Measurements from ENCODE around the gene MBOAT1. TPM values are rescaled to one million over a fixed set of nuclear protein-coding genes. Genes with fewer than 3 reads are reported as not detected.

Gene MBOAT1
- polyA plus RNA-seq, 3 donors: 6.8 to 59.1 (median 8.1) TPM

- H3K4me3 ChIP-seq (replicated peaks in 1 of 3; ENCODE audit: low read depth in 2 of 3, low read length in 3 of 3): no peak overlapping the region
- H4K20me1 ChIP-seq (ENCODE audit: insufficient read depth, low read length): peaks cover 61% of the 10 kb centered on the region
- H3K4me3 Mint-ChIP-seq: no peak overlapping the region
- peaks cover 10% of the 10 kb centered on the region for H3K4me1 Mint-ChIP-seq
- TF ChIP-seq CTCF (IDR thresholded peaks at IDR 0.05): no peak
- peaks cover 0 to 1% (median 0%) of the 10 kb centered on the region in 3 donors for H3K27me3 Mint-ChIP-seq (ENCODE audit: low read depth in 3 of 3)
- H3K27me3 ChIP-seq (ENCODE audit: control insufficient read depth in 2 of 2, insufficient read depth in 2 of 2, low read length in 2 of 2): no peaks in the 10 kb centered on the region
- DNase-seq: no peak
- H3K36me3 ChIP-seq (replicated peaks in 1 of 2; ENCODE audit: control insufficient read depth in 1 of 2, insufficient read depth in 2 of 2, low read length in 2 of 2): peaks cover 0 to 5% of the 10 kb centered on the region in 2 donors
- no peaks in the 10 kb centered on the region for H3K4me1 ChIP-seq (ENCODE audit: control insufficient read depth in 1 of 2, insufficient read depth in 2 of 2, low read length in 2 of 2)
- H3K79me2 ChIP-seq (ENCODE audit: insufficient read depth, low read length): peaks cover 82% of the 10 kb centered on the region
- no peak overlapping the region for H3K4me2 ChIP-seq (replicated peaks; ENCODE audit: extremely low read depth, low read length, poor library complexity, severe bottlenecking)
- H3K27ac ChIP-seq (ENCODE audit: low read depth in 1 of 2, low read length in 2 of 2): no peak overlapping the region
- H3K9me3 ChIP-seq (replicated peaks in 1 of 2; ENCODE audit: control insufficient read depth in 1 of 2, insufficient read depth in 1 of 2, low read length in 2 of 2): no peaks in the 10 kb centered on the region
- no peak overlapping the region for H3K27ac Mint-ChIP-seq
- H3K36me3 Mint-ChIP-seq: peaks cover 13 to 23% of the 10 kb centered on the region in 2 donors
- intact Hi-C loops (cut with micrococcal nuclease): no loop called here
- H3K9me3 Mint-ChIP-seq: peaks cover 0 to 2% (median 0%) of the 10 kb centered on the region in 7 donors
- no peak overlapping the region for H3K9ac ChIP-seq (ENCODE audit: insufficient read depth, low read length, poor library complexity, severe bottlenecking)
- H2AFZ ChIP-seq (ENCODE audit: insufficient read depth, low read depth, low read length, poor library complexity, severe bottlenecking): no peak overlapping the region
- WGBS (ENCODE audit: insufficient coverage): 83% methylated on average over 1 of the region's 4 CpGs
These were observed 53.6 kb downstream of the MBOAT1 start for GRCh38 chr6:20158676-20159075.

GRCh38 chr6:20156824-20157223, 55.4 kb downstream of the MBOAT1 start:
- H3K27ac Mint-ChIP-seq: no peak overlapping the region
- H3K9me3 Mint-ChIP-seq: peaks cover 0 to 2% (median 0%) of the 10 kb centered on the region in 7 donors
- H3K4me1 Mint-ChIP-seq: peaks cover 9% of the 10 kb centered on the region
- H3K36me3 Mint-ChIP-seq: peaks cover 6 to 23% of the 10 kb centered on the region in 2 donors
- 100% methylated on average over 1 of the region's 2 CpGs for WGBS (ENCODE audit: insufficient coverage)
- H3K27me3 ChIP-seq (ENCODE audit: control insufficient read depth in 2 of 2, insufficient read depth in 2 of 2, low read length in 2 of 2): no peaks in the 10 kb centered on the region
- peaks cover 2 to 3% of the 10 kb centered on the region in 2 donors for H3K36me3 ChIP-seq (replicated peaks in 1 of 2; ENCODE audit: control insufficient read depth in 1 of 2, insufficient read depth in 2 of 2, low read length in 2 of 2)
- peaks cover 75% of the 10 kb centered on the region for H3K79me2 ChIP-seq (ENCODE audit: insufficient read depth, low read length)
- no peak overlapping the region for H3K4me3 Mint-ChIP-seq
- no peak for DNase-seq
- H2AFZ ChIP-seq (ENCODE audit: insufficient read depth, low read depth, low read length, poor library complexity, severe bottlenecking): no peak overlapping the region
- H3K27ac ChIP-seq (ENCODE audit: low read depth in 1 of 2, low read length in 2 of 2): no peak overlapping the region
- H3K4me3 ChIP-seq (replicated peaks in 1 of 3; ENCODE audit: low read depth in 2 of 3, low read length in 3 of 3): no peak overlapping the region
- H3K4me2 ChIP-seq (replicated peaks; ENCODE audit: extremely low read depth, low read length, poor library complexity, severe bottlenecking): no peak overlapping the region
- H3K4me1 ChIP-seq (ENCODE audit: control insufficient read depth in 1 of 2, insufficient read depth in 2 of 2, low read length in 2 of 2): no peaks in the 10 kb centered on the region
- TF ChIP-seq CTCF (IDR thresholded peaks at IDR 0.05): no peak
- H3K9me3 ChIP-seq (replicated peaks in 1 of 2; ENCODE audit: control insufficient read depth in 1 of 2, insufficient read depth in 1 of 2, low read length in 2 of 2): no peaks in the 10 kb centered on the region
- H3K9ac ChIP-seq (ENCODE audit: insufficient read depth, low read length, poor library complexity, severe bottlenecking): no peak overlapping the region
- intact Hi-C loops (cut with micrococcal nuclease): no loop called here
- peaks cover 68% of the 10 kb centered on the region for H4K20me1 ChIP-seq (ENCODE audit: insufficient read depth, low read length)
- H3K27me3 Mint-ChIP-seq (ENCODE audit: low read depth in 3 of 3): peaks cover 0 to 1% (median 0%) of the 10 kb centered on the region in 3 donors
